Neural cell (in vitro differentiated cells): Measurements from ENCODE around the gene PDLIM3. TPM values are rescaled to one million over a fixed set of nuclear protein-coding genes. Genes with fewer than 3 reads are reported as not detected.

Experiments used
- H2AFZ ChIP-seq: fragments of 200-600, 300-800 bp; sonication (generic), shearing (Covaris generic); 2 replicates; pipeline ENCODE4 v1.6.0; 2014; ENCODE audit warnings: low read depth, mild to moderate bottlenecking, antibody characterized with exemption, low read length, moderate library complexity
- H3F3A ChIP-seq: fragments of 200-600 bp; shearing (Covaris generic); 2 replicates; pipeline ENCODE4 v1.6.1; 2016; ENCODE audit warnings: mild to moderate bottlenecking, moderate library complexity, mixed read lengths, antibody characterized with exemption, low read length; ENCODE audit not compliant: insufficient read depth, poor library complexity, severe bottlenecking
- H3K27ac ChIP-seq: fragments of 200-600, 300-800 bp; sonication (generic), shearing (Covaris generic); 2 replicates; pipeline ENCODE4 v1.5.1; 2014; ENCODE audit warnings: mild to moderate bottlenecking, low read length, moderate library complexity
- H3K27me3 ChIP-seq: fragments of 300-800, 200-600 bp; sonication (generic), shearing (Covaris generic); 2 replicates; pipeline ENCODE4 v1.6.0; 2014; ENCODE audit warnings: mild to moderate bottlenecking, low read depth, low read length, moderate library complexity; ENCODE audit not compliant: insufficient read depth
- H3K36me3 ChIP-seq: fragments of 300-800, 200-600 bp; sonication (generic), shearing (Covaris generic); 2 replicates; pipeline ENCODE4 v1.5.1; 2014; ENCODE audit warnings: mild to moderate bottlenecking, antibody characterized with exemption, low read length, moderate library complexity; ENCODE audit not compliant: insufficient read depth
- H3K4me2 ChIP-seq: fragments of 300-800, 200-600 bp; sonication (generic), shearing (Covaris generic); 2 replicates; pipeline ENCODE4 v1.6.0; 2014; ENCODE audit warnings: mild to moderate bottlenecking, low read length
- H3K4me3 ChIP-seq: fragments of 300-800, 200-600 bp; sonication (generic), shearing (Covaris generic); 2 replicates; pipeline ENCODE4 v1.5.1; 2014; ENCODE audit warnings: mild to moderate bottlenecking, low read length, moderate library complexity
- H3K79me2 ChIP-seq: fragments of 200-600 bp; shearing (Covaris generic); replicated peaks from 2 replicates; pipeline ENCODE4 v1.6.0; 2014; ENCODE audit warnings: mild to moderate bottlenecking, low read length, moderate library complexity; ENCODE audit not compliant: insufficient read depth
- H3K9ac ChIP-seq: fragments of 300-800, 200-600 bp; sonication (generic), shearing (Covaris generic); 2 replicates; pipeline ENCODE4 v1.6.1; 2016; ENCODE audit warnings: mild to moderate bottlenecking, low read length, mixed read lengths
- H3K9me2 ChIP-seq: fragments of 200-600 bp; shearing (Covaris generic); 2 replicates; pipeline ENCODE4 v1.6.1; 2016; ENCODE audit warnings: mild to moderate bottlenecking, low read length, mixed read lengths; ENCODE audit not compliant: insufficient read depth
- H3K9me3 ChIP-seq: fragments of 200-600, 300-800 bp; sonication (generic), shearing (Covaris generic); 2 replicates; pipeline ENCODE4 v1.6.1; 2016; ENCODE audit warnings: mild to moderate bottlenecking, mixed run types, low read length, moderate library complexity, mixed read lengths
- H4K20me1 ChIP-seq: fragments of 200-600 bp; shearing (Covaris generic); 2 replicates; pipeline ENCODE4 v1.6.1; 2016; ENCODE audit warnings: mild to moderate bottlenecking, mixed run types; ENCODE audit not compliant: insufficient read depth
- EP300 ChIP-seq: fragments of 450-650 bp; conservative IDR thresholded peaks from 2 replicates; pipeline ENCODE4 v1.6.1; 2014; ENCODE audit warnings: antibody characterized with exemption, mild to moderate bottlenecking, moderate library complexity; ENCODE audit not compliant: poor library complexity, severe bottlenecking
- EZH2 ChIP-seq: fragments of 200-600, 300-800 bp; shearing (Covaris generic), sonication (generic); IDR thresholded peaks from 2 replicates; pipeline ENCODE4 v1.6.1; 2014; ENCODE audit warnings: antibody characterized with exemption, low read length, borderline replicate concordance, mild to moderate bottlenecking; ENCODE audit not compliant: insufficient read depth, poor library complexity, severe bottlenecking
- MXI1 ChIP-seq: fragments of 450-650 bp; conservative IDR thresholded peaks from 2 replicates; pipeline ENCODE4 v1.6.1; 2014; ENCODE audit warnings: antibody characterized with exemption, mild to moderate bottlenecking; ENCODE audit not compliant: poor library complexity, severe bottlenecking
- POLR2AphosphoS5 ChIP-seq: IDR thresholded peaks from 2 replicates; pipeline ENCODE4 v1.6.1; 2012
- RAD21 ChIP-seq: fragments of 450-650 bp; conservative IDR thresholded peaks from 2 replicates; pipeline ENCODE4 v1.6.1; 2014; ENCODE audit warnings: antibody characterized with exemption, mild to moderate bottlenecking, moderate library complexity
- SMC3 ChIP-seq: fragments of 450-650 bp; conservative IDR thresholded peaks from 2 replicates; pipeline ENCODE4 v1.6.1; 2014; ENCODE audit warnings: antibody characterized with exemption, mild to moderate bottlenecking, moderate library complexity; ENCODE audit not compliant: poor library complexity
- TAF1 ChIP-seq: IDR thresholded peaks from 2 replicates; pipeline ENCODE4 v1.6.1; 2012; ENCODE audit warnings: low read depth
- polyA plus RNA-seq: library from polyadenylated mRNA; depleted of rRNA; stranded (reverse); fragments of >200 nt; gene quantifications from 2 replicates; pipeline ENCODE4 v1.2.3, GENCODE V29; 2014
- TF ChIP-seq, protein P1 (sequence below): fragments of 450-650 bp; IDR thresholded peaks from 2 replicates; pipeline ENCODE4 v1.5.1; 2014; ENCODE audit warnings: antibody characterized with exemption, mild to moderate bottlenecking, moderate library complexity; ENCODE audit not compliant: poor library complexity, severe bottlenecking
- TF ChIP-seq, protein P2 (sequence below): IDR thresholded peaks from 2 replicates; pipeline ENCODE4 v1.6.1; 2012; ENCODE audit warnings: borderline replicate concordance

PDLIM3 gene
- polyA plus RNA-seq, 1 donor from 2014 or later = 1.8 TPM

DNA sequence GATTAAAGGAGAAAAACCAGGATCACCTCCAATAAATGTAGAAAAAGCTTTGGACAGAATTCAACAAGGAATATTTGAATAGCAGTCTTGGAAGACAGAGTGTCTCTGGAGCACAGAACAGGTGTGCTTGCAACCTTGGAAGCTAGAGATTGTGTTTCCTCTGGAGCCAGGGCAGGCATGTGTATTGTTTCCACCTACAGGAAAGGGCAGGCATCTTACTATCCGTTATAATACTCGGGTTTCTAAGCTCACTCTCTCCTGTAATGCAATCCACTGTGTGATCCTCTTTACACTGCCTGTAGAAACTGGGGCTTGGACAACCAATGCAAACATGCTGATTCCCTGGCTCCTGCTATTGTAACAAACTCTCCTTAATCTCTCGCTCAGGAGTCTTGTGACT, 78.2 kb downstream of the PDLIM3 start:
- no peaks in the 10 kb centered on the region for H3F3A ChIP-seq
- no peaks in the 10 kb centered on the region for H4K20me1 ChIP-seq
- TF ChIP-seq EZH2 (no peak), TAF1 (no peak), EP300 (no peak), RAD21 (no peak), MXI1 (no peak), SMC3 (no peak), POLR2AphosphoS5 (no peak)
- TF ChIP-seq, protein P1, sequence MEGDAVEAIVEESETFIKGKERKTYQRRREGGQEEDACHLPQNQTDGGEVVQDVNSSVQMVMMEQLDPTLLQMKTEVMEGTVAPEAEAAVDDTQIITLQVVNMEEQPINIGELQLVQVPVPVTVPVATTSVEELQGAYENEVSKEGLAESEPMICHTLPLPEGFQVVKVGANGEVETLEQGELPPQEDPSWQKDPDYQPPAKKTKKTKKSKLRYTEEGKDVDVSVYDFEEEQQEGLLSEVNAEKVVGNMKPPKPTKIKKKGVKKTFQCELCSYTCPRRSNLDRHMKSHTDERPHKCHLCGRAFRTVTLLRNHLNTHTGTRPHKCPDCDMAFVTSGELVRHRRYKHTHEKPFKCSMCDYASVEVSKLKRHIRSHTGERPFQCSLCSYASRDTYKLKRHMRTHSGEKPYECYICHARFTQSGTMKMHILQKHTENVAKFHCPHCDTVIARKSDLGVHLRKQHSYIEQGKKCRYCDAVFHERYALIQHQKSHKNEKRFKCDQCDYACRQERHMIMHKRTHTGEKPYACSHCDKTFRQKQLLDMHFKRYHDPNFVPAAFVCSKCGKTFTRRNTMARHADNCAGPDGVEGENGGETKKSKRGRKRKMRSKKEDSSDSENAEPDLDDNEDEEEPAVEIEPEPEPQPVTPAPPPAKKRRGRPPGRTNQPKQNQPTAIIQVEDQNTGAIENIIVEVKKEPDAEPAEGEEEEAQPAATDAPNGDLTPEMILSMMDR = no peak
- TF ChIP-seq, protein P2, sequence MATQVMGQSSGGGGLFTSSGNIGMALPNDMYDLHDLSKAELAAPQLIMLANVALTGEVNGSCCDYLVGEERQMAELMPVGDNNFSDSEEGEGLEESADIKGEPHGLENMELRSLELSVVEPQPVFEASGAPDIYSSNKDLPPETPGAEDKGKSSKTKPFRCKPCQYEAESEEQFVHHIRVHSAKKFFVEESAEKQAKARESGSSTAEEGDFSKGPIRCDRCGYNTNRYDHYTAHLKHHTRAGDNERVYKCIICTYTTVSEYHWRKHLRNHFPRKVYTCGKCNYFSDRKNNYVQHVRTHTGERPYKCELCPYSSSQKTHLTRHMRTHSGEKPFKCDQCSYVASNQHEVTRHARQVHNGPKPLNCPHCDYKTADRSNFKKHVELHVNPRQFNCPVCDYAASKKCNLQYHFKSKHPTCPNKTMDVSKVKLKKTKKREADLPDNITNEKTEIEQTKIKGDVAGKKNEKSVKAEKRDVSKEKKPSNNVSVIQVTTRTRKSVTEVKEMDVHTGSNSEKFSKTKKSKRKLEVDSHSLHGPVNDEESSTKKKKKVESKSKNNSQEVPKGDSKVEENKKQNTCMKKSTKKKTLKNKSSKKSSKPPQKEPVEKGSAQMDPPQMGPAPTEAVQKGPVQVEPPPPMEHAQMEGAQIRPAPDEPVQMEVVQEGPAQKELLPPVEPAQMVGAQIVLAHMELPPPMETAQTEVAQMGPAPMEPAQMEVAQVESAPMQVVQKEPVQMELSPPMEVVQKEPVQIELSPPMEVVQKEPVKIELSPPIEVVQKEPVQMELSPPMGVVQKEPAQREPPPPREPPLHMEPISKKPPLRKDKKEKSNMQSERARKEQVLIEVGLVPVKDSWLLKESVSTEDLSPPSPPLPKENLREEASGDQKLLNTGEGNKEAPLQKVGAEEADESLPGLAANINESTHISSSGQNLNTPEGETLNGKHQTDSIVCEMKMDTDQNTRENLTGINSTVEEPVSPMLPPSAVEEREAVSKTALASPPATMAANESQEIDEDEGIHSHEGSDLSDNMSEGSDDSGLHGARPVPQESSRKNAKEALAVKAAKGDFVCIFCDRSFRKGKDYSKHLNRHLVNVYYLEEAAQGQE = no peak
- no peaks in the 10 kb centered on the region for H3K27me3 ChIP-seq
- no peaks in the 10 kb centered on the region for H3K79me2 ChIP-seq
- no peaks in the 10 kb centered on the region for H3K36me3 ChIP-seq
- no peak overlapping the region for H2AFZ ChIP-seq
- H3K9me2 ChIP-seq = no peaks in the 10 kb centered on the region
- H3K9me3 ChIP-seq = no peaks in the 10 kb centered on the region
- no peak overlapping the region for H3K27ac ChIP-seq
- no peak overlapping the region for H3K4me2 ChIP-seq
- H3K4me3 ChIP-seq = no peak overlapping the region
- H3K9ac ChIP-seq = no peak overlapping the region

DNA sequence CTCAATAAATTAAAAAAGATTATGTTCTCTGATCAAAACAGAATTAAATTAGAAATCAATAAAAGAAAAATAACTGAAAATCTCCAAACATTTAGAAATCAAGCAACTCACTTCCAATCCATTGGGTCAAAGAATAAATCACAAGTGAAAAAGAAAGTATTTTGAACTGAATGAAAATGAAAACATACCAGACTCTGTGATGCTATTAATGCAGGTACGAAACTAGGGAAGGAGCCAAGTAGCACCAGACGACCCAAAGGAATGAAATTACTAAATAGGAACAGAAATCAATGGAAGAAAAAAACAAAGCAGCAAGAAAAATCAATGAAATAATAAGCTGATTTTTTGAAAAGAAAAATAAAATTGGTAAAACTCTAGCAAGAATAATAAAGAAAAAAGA, 79.2 kb downstream of the PDLIM3 start:
- Histone ChIP-seq H3K9me2 (no peaks in the 10 kb centered on the region), H2AFZ (no peak overlapping the region)
- TF ChIP-seq, protein P1 = no peak
- TF ChIP-seq MXI1 = no peak

More for the DNA sequence above, 79.2 kb downstream of the PDLIM3 start:
- H3K4me3 ChIP-seq = no peak overlapping the region
- H3K27me3 ChIP-seq = no peaks in the 10 kb centered on the region
- H3K9me3 ChIP-seq = no peaks in the 10 kb centered on the region
- H3K4me2 ChIP-seq = no peak overlapping the region
- no peaks in the 10 kb centered on the region for H4K20me1 ChIP-seq
- no peaks in the 10 kb centered on the region for H3F3A ChIP-seq
- H3K79me2 ChIP-seq = no peaks in the 10 kb centered on the region
- H3K36me3 ChIP-seq = no peaks in the 10 kb centered on the region
- H3K9ac ChIP-seq = no peak overlapping the region
- H3K27ac ChIP-seq = no peak overlapping the region

Other genes starting within 250 kb of the PDLIM3 start
- gene LRP2BP, start 139.6 kb downstream of the PDLIM3 start, polyA plus RNA-seq = 0.58 and 1.1 TPM in 2 replicates
- gene ANKRD37, start 138.7 kb downstream of the PDLIM3 start, polyA plus RNA-seq = 1.8 and 2.6 TPM in 2 replicates
- 38.9 and 39.7 TPM in 2 replicates for gene UFSP2, start 109.5 kb downstream of the PDLIM3 start, polyA plus RNA-seq
- 0.21 TPM in 1 of 2 replicates, not detected in the other for gene CCDC110, start 63.8 kb downstream of the PDLIM3 start, polyA plus RNA-seq